GM12873 (cell line): ENCODE measurements around the gene MMEL1.

Experiments
- TF ChIP-seq, protein P1 (sequence below): IDR thresholded peaks from 2 replicates; pipeline ENCODE4 v1.5.1; 2012; ENCODE audit warnings: low read depth, mild to moderate bottlenecking, moderate library complexity, low read length, control low read depth; ENCODE audit not compliant: insufficient read depth; ENCODE audit errors: missing control alignments

Gene MMEL1

DNA sequence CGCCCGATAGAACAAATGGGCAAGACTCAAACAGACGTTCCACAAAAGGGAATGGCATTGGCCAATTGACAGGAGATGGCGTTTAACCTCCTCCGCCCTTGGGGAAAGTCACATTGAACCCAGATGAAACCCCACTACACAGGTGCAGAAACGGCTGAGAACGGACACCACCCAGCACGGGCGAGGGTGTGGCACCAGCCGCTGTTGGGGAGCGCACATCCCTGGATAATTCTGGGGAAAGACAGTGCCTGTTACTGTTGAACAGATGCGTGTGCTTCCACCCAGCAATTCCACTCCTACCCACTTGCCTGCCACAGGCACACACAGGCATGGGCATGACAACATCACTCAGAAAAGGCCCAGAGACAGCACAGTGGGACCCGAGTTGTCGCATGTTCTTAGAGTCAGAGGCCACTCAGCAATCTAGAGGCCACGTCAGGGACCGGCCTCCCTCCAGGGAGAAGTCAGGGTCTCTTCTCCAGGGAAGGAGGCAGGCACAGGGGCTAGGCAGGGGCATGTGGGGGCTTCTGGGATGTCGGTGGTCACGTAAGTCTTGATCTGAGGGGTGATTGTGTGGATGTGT is 31.0 kb downstream of the MMEL1 start:
- TF ChIP-seq, protein P1, sequence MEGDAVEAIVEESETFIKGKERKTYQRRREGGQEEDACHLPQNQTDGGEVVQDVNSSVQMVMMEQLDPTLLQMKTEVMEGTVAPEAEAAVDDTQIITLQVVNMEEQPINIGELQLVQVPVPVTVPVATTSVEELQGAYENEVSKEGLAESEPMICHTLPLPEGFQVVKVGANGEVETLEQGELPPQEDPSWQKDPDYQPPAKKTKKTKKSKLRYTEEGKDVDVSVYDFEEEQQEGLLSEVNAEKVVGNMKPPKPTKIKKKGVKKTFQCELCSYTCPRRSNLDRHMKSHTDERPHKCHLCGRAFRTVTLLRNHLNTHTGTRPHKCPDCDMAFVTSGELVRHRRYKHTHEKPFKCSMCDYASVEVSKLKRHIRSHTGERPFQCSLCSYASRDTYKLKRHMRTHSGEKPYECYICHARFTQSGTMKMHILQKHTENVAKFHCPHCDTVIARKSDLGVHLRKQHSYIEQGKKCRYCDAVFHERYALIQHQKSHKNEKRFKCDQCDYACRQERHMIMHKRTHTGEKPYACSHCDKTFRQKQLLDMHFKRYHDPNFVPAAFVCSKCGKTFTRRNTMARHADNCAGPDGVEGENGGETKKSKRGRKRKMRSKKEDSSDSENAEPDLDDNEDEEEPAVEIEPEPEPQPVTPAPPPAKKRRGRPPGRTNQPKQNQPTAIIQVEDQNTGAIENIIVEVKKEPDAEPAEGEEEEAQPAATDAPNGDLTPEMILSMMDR, result no peak

DNA sequence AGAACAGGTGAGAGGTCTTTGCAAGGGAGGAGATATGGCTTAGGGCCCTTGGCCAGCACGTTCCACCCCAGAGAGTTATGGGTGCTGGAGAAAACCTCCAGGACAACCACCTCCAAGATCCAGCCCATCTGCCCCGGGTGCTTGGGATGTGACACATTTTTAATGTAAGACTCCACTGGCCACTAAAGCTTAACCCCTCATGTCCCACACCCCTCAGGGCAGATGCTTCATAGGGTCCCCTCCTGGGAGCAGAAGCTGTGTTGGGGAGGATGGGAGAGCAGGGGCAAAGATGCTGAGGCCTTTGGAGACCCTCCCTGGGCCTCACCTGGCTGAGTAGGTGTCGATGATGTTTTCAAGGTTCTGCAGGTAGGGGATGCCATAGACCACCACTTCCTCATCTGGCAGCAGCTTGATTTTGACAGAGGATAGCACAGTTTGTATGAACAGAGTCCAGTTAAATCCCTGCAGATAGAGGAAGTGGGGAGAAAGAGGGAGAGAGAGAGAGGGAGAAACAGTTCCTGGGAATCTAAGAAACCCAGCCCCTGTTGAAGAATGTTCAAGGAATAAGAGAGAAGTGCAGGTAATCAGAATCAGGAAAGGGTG is 34.4 kb downstream of the MMEL1 start:
- TF ChIP-seq, protein P1, result peak; percentile 16

DNA sequence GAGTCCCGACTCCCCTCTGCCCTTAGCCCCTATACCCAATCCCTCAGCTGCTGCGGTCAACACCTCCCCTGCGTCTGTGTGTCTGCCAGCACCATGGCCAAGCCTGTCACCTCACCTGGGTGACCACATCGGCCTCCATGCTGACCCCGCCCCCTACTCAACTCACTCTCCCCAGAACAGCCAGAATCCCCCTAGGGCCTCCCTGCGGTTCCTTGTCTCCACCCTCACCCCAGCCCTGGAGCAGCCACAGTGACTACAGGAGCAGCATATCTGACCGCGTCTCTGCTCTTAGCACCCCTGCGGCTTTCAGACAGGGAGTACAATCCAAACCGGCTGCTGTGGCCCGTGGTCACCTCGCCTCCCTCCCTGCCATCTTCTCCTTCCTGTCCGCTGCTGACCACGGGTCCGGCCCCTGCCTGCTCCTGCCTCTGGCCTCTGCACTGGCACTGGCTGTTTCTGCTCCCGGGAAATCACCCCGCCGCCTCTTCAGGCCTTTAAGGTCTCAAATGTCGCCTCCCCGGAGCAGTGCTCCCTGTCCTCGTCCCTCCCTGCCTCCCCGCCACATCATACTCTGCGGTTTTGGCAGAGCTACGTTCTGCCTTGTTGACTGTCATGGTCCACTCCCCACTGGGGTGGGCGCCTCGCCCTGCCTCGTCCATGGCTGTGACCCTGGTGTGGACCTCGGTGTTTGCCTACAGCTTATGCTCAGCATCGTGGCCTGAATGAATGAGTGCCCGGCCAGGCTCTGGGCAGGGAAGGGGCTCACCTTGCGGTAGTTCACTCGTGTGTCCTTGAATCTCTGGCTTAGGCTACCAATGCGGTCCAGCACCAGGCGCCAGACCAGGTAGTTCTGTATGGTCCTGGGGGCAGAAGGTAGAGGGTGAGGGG is 35.1 kb downstream of the MMEL1 start:
- TF ChIP-seq, protein P1, result no peak

DNA sequence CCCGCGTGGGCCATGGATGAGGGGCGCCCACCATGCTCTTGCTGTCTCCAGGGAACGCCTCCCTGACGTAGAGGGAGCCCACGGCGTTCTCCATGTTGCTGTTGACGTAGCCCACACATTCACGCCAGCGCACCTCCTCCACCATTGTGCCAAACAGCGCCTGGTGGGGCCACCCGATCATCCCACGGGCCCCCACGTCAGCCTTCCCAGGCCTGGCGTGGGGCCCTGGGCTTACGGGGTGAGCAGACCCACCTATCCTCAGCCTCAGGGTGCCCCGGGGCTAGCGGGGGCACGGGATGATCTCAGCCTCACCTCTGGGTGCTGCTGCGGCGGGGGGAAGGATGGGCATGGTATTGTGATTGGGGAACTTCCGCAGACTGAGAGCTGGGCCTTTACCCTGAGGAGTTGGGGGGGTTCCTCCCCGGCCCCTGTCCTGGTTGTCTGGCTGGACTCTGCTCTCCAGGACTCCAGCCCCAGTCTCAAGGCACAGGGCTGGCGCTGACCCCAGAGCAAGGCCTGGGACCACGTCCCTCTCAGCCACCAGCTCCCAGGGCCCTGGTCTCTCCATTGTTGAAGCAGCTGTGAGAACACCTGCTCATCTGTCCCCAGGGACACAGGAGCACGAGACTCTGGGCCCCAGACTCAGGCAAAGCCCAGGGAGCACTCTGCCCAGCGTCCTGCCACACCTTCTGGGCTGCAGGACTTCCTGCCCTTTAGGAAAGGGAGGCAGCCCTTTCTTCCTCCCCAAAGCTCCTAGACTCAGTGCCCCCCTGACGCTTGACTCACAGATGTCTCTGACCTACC is 36.1 kb downstream of the MMEL1 start:
- TF ChIP-seq, protein P1, result no peak

DNA sequence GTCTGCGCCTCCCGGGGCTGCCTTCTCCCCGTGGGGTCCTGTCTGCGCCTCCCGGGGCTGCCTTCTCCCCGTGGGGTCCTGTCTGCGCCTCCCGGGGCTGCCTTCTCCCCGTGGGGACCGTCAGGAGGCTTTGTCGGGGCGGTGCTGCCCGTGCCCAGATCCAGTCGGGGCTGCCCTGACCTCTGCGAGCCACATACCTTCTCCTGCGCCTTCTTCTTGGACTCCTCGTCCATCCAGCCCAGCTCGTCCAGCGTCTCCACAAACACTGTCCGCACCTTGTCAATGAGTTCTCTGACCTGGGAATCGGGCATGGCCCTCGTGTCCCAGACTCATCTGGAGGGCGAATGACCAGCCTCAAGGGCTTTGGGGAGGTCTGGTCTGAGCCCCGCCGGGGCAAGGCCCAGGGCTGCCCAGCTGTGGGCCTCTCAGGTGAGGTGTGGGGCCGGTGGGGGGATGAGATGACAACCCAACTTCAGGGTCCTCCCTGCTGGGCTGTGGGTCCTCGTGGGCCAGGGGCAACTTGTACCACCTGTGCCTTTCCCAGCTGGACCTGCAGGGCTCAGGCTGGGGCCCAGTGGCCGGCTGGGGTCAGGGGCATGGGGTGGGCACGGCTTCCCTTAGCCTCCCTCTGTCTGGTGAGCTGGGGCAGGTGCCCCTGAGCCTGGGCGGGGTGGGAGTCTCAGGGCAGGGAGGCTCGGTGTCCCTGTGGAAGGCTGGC is 36.8 kb downstream of the MMEL1 start:
- TF ChIP-seq, protein P1, result no peak

DNA sequence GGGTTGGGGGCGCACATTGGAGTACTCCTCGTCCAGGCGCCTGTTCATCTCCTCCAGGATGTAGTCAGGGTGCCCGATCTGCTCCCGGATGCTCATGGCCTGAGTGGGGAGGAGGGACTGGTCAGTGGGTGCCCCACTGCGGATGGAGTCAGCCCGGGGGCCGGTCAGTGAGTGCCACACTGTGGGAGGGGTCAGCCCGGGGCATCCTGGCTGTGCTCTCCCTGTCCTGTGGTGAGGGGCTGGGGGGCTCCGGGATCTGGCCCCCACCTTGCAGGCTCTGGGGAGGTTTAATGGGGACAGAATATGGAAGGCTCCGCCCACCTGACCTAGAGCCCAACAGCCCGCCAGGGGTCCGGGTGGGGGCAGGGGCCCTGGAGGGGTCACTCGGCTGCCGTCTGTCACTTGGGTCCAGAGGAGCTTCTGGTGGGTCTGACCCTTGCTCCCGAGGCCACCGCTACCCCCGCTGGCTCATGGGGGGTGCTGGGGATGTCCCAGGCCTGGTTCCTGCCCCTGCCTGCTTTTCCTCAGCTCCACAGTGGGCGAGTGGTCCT is 37.5 kb downstream of the MMEL1 start:
- TF ChIP-seq, protein P1, result no peak
